ENCODE data around the gene DNAH17. TPM values are rescaled to one million over a fixed set of nuclear protein-coding genes. Genes with fewer than 3 reads are reported as not detected.
A peak's percentile ranks its signal among the peaks of the same experiment; 100 is the strongest.

The DNAH17 gene
- total RNA-seq, 1 donor from 2014 or later, result 2.0 TPM

GRCh38 chr17:78392295-78392694 lies 184.9 kb downstream of the DNAH17 start:
- Histone ChIP-seq H3K27ac (no peak overlapping the region), H3K27me3 (no peaks in the 10 kb centered on the region), H3K4me1 (peaks cover 38% of the 10 kb centered on the region), H3K4me3 (no peak overlapping the region), H3K36me3 (no peaks in the 10 kb centered on the region), H3K9me3 (no peaks in the 10 kb centered on the region)
- DNase-seq (ENCODE audit: extremely low spot score in 2 of 2), result no peak
- intact Hi-C loops (cut with DNase I), result no loop called here
- TF ChIP-seq POLR2A (IDR thresholded peaks at IDR 0.05) (no peak), POLR2AphosphoS5 (IDR thresholded peaks at IDR 0.05; ENCODE audit: insufficient read depth in 1 of 2, low read depth in 1 of 2) (no peak), CTCF (IDR thresholded peaks at IDR 0.05) (no peak)

- Histone ChIP-seq H3K27me3 (no peaks in the 10 kb centered on the region), H3K27ac (no peak overlapping the region), H3K4me1 (peaks cover 42% of the 10 kb centered on the region), H3K4me3 (no peak overlapping the region), H3K9me3 (no peaks in the 10 kb centered on the region), H3K36me3 (no peaks in the 10 kb centered on the region)
- TF ChIP-seq CTCF (IDR thresholded peaks at IDR 0.05), result no peak
- TF ChIP-seq POLR2A (IDR thresholded peaks at IDR 0.05), result no peak
- TF ChIP-seq POLR2AphosphoS5 (IDR thresholded peaks at IDR 0.05; ENCODE audit: insufficient read depth in 1 of 2, low read depth in 1 of 2), result no peak
- no peak for DNase-seq (ENCODE audit: extremely low spot score in 2 of 2)
- intact Hi-C loops (cut with DNase I), result no loop called here
Measured at GRCh38 chr17:78391843-78392242, 185.4 kb downstream of the DNAH17 start.

GRCh38 chr17:78391051-78391431 lies 186.2 kb downstream of the DNAH17 start:
- peaks cover 50% of the 10 kb centered on the region for H3K4me1 ChIP-seq

GRCh38 chr17:78390241-78391050 lies 186.8 kb downstream of the DNAH17 start:
- intact Hi-C loops (cut with DNase I), result no loop called here
- peak overlapping the region; percentile 44 for H3K27ac ChIP-seq
- no peak for TF ChIP-seq POLR2A (IDR thresholded peaks at IDR 0.05)
- TF ChIP-seq CTCF (IDR thresholded peaks at IDR 0.05), result no peak
- peak in 1 of 2 donors; percentile 72 for TF ChIP-seq POLR2AphosphoS5 (IDR thresholded peaks at IDR 0.05; ENCODE audit: insufficient read depth in 1 of 2, low read depth in 1 of 2)

More at GRCh38 chr17:78391051-78391431, 186.2 kb downstream of the DNAH17 start:
- Histone ChIP-seq H3K36me3 (no peaks in the 10 kb centered on the region), H3K27ac (no peak overlapping the region), H3K9me3 (no peaks in the 10 kb centered on the region), H3K4me3 (no peak overlapping the region), H3K27me3 (no peaks in the 10 kb centered on the region)
- intact Hi-C loops (cut with DNase I), result no loop called here
- no peak for DNase-seq (ENCODE audit: extremely low spot score in 2 of 2)
- TF ChIP-seq CTCF (IDR thresholded peaks at IDR 0.05) (no peak), POLR2A (IDR thresholded peaks at IDR 0.05) (no peak), POLR2AphosphoS5 (IDR thresholded peaks at IDR 0.05; ENCODE audit: insufficient read depth in 1 of 2, low read depth in 1 of 2) (no peak)

More at GRCh38 chr17:78390241-78391050, 186.8 kb downstream of the DNAH17 start:
- Histone ChIP-seq H3K4me3 (no peak overlapping the region), H3K9me3 (no peaks in the 10 kb centered on the region), H3K27me3 (no peaks in the 10 kb centered on the region), H3K36me3 (no peaks in the 10 kb centered on the region), H3K4me1 (peaks cover 56% of the 10 kb centered on the region)
- DNase-seq (ENCODE audit: extremely low spot score in 2 of 2), result no peak

All from vagina (tissue), 2 donors.